Sigmoid colon (tissue), 4 donors: Measurements from ENCODE around the gene LHFPL5.

ENCODE experiments used
- CTCF ChIP-seq, 4 experiments: fragments of 450-650 bp in 3 of 4; fragments of 200-600 bp in 1 of 4; IDR thresholded peaks; one replicate each; pipeline ENCODE4 v1.5.1; 2016 to 2019; ENCODE audit warnings: antibody characterized with exemption in 4 of 4, mild to moderate bottlenecking in 3 of 4, moderate library complexity in 2 of 4
- EP300 ChIP-seq, 4 donors: sonication (generic); formaldehyde crosslinking; IDR thresholded peaks; one replicate each; pipeline ENCODE4 v1.6.1; 2017; ENCODE audit warnings: antibody characterized with exemption in 4 of 4
- POLR2A ChIP-seq, 2 donors: fragments of 450-650 bp; IDR thresholded peaks; one replicate each; pipeline ENCODE4 v1.6.1; 2016; ENCODE audit warnings: antibody characterized with exemption in 2 of 2, mild to moderate bottlenecking in 2 of 2, moderate library complexity in 2 of 2
- POLR2AphosphoS5 ChIP-seq, 4 donors: sonication (generic); formaldehyde crosslinking; IDR thresholded peaks; one replicate each; pipeline ENCODE4 v1.6.1; 2017; ENCODE audit warnings: antibody characterized with exemption in 4 of 4

- TF ChIP-seq CTCF (IDR thresholded peaks at IDR 0.05): no peak
- TF ChIP-seq POLR2AphosphoS5 (IDR thresholded peaks at IDR 0.05): no peak
- no peak for TF ChIP-seq EP300 (IDR thresholded peaks at IDR 0.05)
- no peak for TF ChIP-seq POLR2A (IDR thresholded peaks at IDR 0.05)
Measured at GRCh38 chr6:35795453-35796071, 9.6 kb upstream of the LHFPL5 start.
